Ovary (tissue), 9 donors: ENCODE results near the gene FUBP3. TPM values are rescaled to one million over a fixed set of nuclear protein-coding genes. Genes with fewer than 3 reads are reported as not detected.

ENCODE experiments used
- microRNA-seq, 3 donors: library from miRNA; unstranded; fragments of <30 nt; microRNA quantifications; one replicate each; pipeline versions ENCODE4 to v1.2.0, GENCODE V29; 2019 to 2020
- polyA plus RNA-seq, 2 donors: library from polyadenylated mRNA; stranded (reverse); fragments of 200-250 nt in 1 of 2; fragments of 350-450 nt in 1 of 2; fragmentation: Illumina TruSeq in 1 of 2; extraction: RNeasy Lipid Tissue Mini Kit (QIAGEN cat#74804) in 1 of 2; gene quantifications; one replicate each; pipeline ENCODE4 v1.2.3, GENCODE V29; 2013 to 2014
- small RNA-seq: library from RNA; depleted of rRNA; stranded (forward); fragments of <200 nt; gene quantifications from one replicate; pipeline ENCODE3, GENCODE V24; 2016
- total RNA-seq, 7 donors: library from RNA; depleted of rRNA in 2 of 7; stranded (reverse); fragments of >200 nt in 2 of 7; fragmentation: NEBNext Ultra II Directional in 3 of 7; extraction: Animal tissue kit (Norgen Biotek cat#: 25700) in 3 of 7; gene quantifications; one replicate each; pipeline versions ENCODE4 v1.1.0 to v1.2.4, GENCODE V29; 2016 to 2023
- donor health status: DM: no; HTN: no; CAD: no; lungs with moderate emphysema.
- donor health status: DM: no; HTN: no; CAD: no.
- donor health status: Bipolar disorder and iron deficiency.
- donor health status: DM: yes; HTN: yes; CAD: no.
- donor health status: DM: no; HTN: no; CAD: no.
- donor health status: DM: yes; HTN: yes; CAD: no.

The FUBP3 gene
- total and polyA plus RNA-seq, 9 donors = 15.5 to 54.3 (median 44.4) TPM

Small RNA genes within 50 kb of the gene (microRNA-seq; reads per million reads assigned to microRNA genes)
- 0 reads per million in 3 donors for gene MIR6856

Small RNA genes within 50 kb of the gene (small RNA-seq; reads per million reads assigned to genes)
- gene MIR6856 = not detected

Other genes starting within 250 kb of the FUBP3 start
- gene ASS1, start 134.6 kb upstream of the FUBP3 start, total RNA-seq = 100 to 1,000 TPM in 3 of 7 donors, 10 to 100 TPM in 4; 63.4 to 238 (median 77.4) TPM
- gene ASS1, start 134.6 kb upstream of the FUBP3 start, polyA plus RNA-seq = 100 to 1,000 TPM in 1 of 2 donors, 10 to 100 TPM in 1; 87.0 to 141 TPM
- not detected for gene PRDM12, start 85.0 kb downstream of the FUBP3 start, total RNA-seq
- gene PRDM12, start 85.0 kb downstream of the FUBP3 start, polyA plus RNA-seq = not detected
- 10 to 100 TPM; 14.7 to 40.1 (median 33.8) TPM for gene EXOSC2, start 114.2 kb downstream of the FUBP3 start, total RNA-seq
- 10 to 100 TPM; 21.5 to 32.7 TPM for gene EXOSC2, start 114.2 kb downstream of the FUBP3 start, polyA plus RNA-seq